GM12874 (cell line): ENCODE results near the gene SPPL3.

ENCODE experiments used
- CTCF ChIP-seq: IDR thresholded peaks from 2 replicates; pipeline ENCODE4 v1.5.1; 2011; ENCODE audit warnings: low read depth, mild to moderate bottlenecking, control low read depth, low read length, moderate library complexity; ENCODE audit not compliant: insufficient read depth

SPPL3 gene

GRCh38 chr12:120755269-120755668, 148.9 kb downstream of the SPPL3 start:
- TF ChIP-seq CTCF, result no peak

- TF ChIP-seq CTCF, result no peak
Measured at GRCh38 chr12:120754792-120755191, 149.4 kb downstream of the SPPL3 start.

GRCh38 chr12:120751389-120751788, 152.8 kb downstream of the SPPL3 start:
- no peak for TF ChIP-seq CTCF

- TF ChIP-seq CTCF, result no peak
Measured at GRCh38 chr12:120750806-120751205, 153.4 kb downstream of the SPPL3 start.

GRCh38 chr12:120749256-120749655, 154.9 kb downstream of the SPPL3 start:
- TF ChIP-seq CTCF, result no peak

GRCh38 chr12:120748242-120748641, 155.9 kb downstream of the SPPL3 start:
- no peak for TF ChIP-seq CTCF

GRCh38 chr12:120744922-120745493, 159.2 kb downstream of the SPPL3 start:
- TF ChIP-seq CTCF, result no peak
